Measurements from ENCODE around the gene KCNB1.
A peak's percentile ranks its signal among the peaks of the same experiment; 100 is the strongest.

The KCNB1 gene

GRCh38 chr20:49482621-49483017 is at the start of gene KCNB1:
KCNB1 (minus strand) TSS chr20:49482668; CDS start chr20:49482480, 188 bp downstream.
- Histone ChIP-seq H3K36me3 (ENCODE audit: insufficient read depth, low read length) (no peaks in the 10 kb centered on the region), H3K4me1 (ENCODE audit: insufficient read depth, low read length) (no peaks in the 10 kb centered on the region), H3K9ac (ENCODE audit: low read depth, low read length) (peak within 1 kb of the TSS; percentile 51; the same call in 1 of the 2 replicates), H3K9me3 (ENCODE audit: control insufficient read depth, insufficient read depth, low read length) (no peaks in the 10 kb centered on the region)

GRCh38 chr20:49529470-49529869 is 47.0 kb upstream of the KCNB1 start:
- peaks cover 3% of the 10 kb centered on the region; the same call in 1 of the 2 replicates for H3K36me3 ChIP-seq (ENCODE audit: insufficient read depth, low read length)
- H3K9me3 ChIP-seq (ENCODE audit: control insufficient read depth, insufficient read depth, low read length), result peaks cover 2% of the 10 kb centered on the region; the same call in 1 of the 2 replicates
- H3K9ac ChIP-seq (ENCODE audit: low read depth, low read length), result no peak overlapping the region
- peaks cover 3% of the 10 kb centered on the region; the same call in 1 of the 2 replicates for H3K4me1 ChIP-seq (ENCODE audit: insufficient read depth, low read length)

GRCh38 chr20:49526568-49526967 is 44.1 kb upstream of the KCNB1 start:
- H3K9me3 ChIP-seq (ENCODE audit: control insufficient read depth, insufficient read depth, low read length), result peaks cover 2% of the 10 kb centered on the region; the same call in 1 of the 2 replicates
- H3K9ac ChIP-seq (ENCODE audit: low read depth, low read length), result no peak overlapping the region
- H3K36me3 ChIP-seq (ENCODE audit: insufficient read depth, low read length), result peaks cover 3% of the 10 kb centered on the region; the same call in 1 of the 2 replicates
- H3K4me1 ChIP-seq (ENCODE audit: insufficient read depth, low read length), result peaks cover 3% of the 10 kb centered on the region; the same call in 1 of the 2 replicates

DNA sequence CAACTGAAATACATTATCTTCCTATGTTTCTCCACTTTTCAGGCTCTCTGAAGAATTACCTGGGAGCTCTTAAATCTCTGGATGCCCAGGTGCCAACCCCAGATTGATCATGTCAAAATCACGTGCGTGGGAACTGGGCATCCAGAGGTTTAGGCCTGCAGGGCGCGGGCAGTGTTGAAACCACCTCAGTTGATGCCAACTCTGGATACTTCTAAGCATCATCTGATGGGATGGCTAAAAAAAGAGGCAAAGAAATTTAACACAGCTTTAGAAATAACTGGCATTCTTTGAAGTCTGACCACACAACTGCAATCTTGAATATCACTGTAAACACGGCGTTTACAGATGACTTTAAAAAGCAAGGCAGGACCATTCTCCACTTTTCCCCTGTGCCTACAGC is 43.6 kb upstream of the KCNB1 start:
- Histone ChIP-seq H3K9me3 (ENCODE audit: control insufficient read depth, insufficient read depth, low read length) (peaks cover 2% of the 10 kb centered on the region; the same call in 1 of the 2 replicates), H3K36me3 (ENCODE audit: insufficient read depth, low read length) (peaks cover 3% of the 10 kb centered on the region; the same call in 1 of the 2 replicates), H3K9ac (ENCODE audit: low read depth, low read length) (no peak overlapping the region), H3K4me1 (ENCODE audit: insufficient read depth, low read length) (peaks cover 3% of the 10 kb centered on the region; the same call in 1 of the 2 replicates)

DNA sequence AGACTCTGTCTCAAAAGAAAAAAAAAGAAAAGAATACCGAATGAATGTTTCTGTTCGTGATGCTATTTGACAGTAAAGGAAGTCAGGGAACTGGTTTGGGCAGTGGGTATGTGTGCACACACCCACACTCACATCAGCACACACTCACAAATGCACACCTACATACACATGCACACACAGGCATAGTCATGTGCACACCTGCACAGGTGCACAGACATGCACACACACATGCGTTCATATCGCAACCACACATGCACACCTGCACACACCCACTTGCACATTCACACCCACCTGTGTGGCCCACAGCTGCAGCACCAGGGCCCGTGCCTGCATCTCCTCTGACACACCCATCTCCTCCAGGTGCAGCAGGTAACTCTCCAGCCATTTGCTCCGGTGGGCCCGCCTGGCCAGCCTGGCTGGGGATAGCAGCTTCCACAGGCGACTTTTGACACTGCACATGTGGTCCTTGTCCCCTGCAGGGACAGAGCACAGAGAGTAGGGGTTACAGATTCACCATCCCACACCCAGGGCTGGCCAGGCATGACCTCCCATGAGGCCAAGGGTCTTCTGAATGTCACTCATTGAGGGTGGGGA is 41.4 kb upstream of the KCNB1 start:
- peaks cover 2% of the 10 kb centered on the region; the same call in 1 of the 2 replicates for H3K9me3 ChIP-seq (ENCODE audit: control insufficient read depth, insufficient read depth, low read length)
- peaks cover 3% of the 10 kb centered on the region; the same call in 1 of the 2 replicates for H3K4me1 ChIP-seq (ENCODE audit: insufficient read depth, low read length)
- peaks cover 3% of the 10 kb centered on the region; the same call in 1 of the 2 replicates for H3K36me3 ChIP-seq (ENCODE audit: insufficient read depth, low read length)
- H3K9ac ChIP-seq (ENCODE audit: low read depth, low read length), result no peak overlapping the region

DNA sequence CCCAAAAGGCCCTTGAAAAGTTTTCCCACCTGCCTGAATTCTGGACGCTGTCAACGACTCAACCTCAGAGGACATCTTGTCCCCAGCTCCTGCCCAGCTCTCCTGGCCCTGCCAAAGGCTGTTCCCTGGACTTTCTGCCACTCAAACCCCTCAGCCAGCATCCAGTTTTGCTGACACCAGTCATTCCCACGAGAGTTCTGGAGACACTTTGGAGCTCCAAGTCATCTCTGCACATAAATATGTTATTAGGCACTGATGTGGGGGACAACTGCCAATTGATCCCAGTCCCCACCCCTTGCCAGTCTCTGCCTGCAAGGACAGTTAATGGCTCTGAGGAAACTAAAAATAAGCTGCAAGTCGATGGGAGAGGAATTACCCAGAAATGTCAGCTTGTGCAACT is 38.9 kb upstream of the KCNB1 start:
- peaks cover 3% of the 10 kb centered on the region; the same call in 1 of the 2 replicates for H3K36me3 ChIP-seq (ENCODE audit: insufficient read depth, low read length)
- H3K4me1 ChIP-seq (ENCODE audit: insufficient read depth, low read length), result no peaks in the 10 kb centered on the region
- peaks cover 2% of the 10 kb centered on the region; the same call in 1 of the 2 replicates for H3K9me3 ChIP-seq (ENCODE audit: control insufficient read depth, insufficient read depth, low read length)
- H3K9ac ChIP-seq (ENCODE audit: low read depth, low read length), result no peak overlapping the region

- Histone ChIP-seq H3K4me1 (ENCODE audit: insufficient read depth, low read length) (no peaks in the 10 kb centered on the region), H3K36me3 (ENCODE audit: insufficient read depth, low read length) (no peaks in the 10 kb centered on the region; the same call in 1 of the 2 replicates)
Measured at GRCh38 chr20:49519777-49520359, 37.4 kb upstream of the KCNB1 start.

GRCh38 chr20:49519212-49519712 is 36.8 kb upstream of the KCNB1 start:
- Histone ChIP-seq H3K9me3 (ENCODE audit: control insufficient read depth, insufficient read depth, low read length) (no peaks in the 10 kb centered on the region; the same call in 1 of the 2 replicates), H3K9ac (ENCODE audit: low read depth, low read length) (no peak overlapping the region), H3K4me1 (ENCODE audit: insufficient read depth, low read length) (no peaks in the 10 kb centered on the region), H3K36me3 (ENCODE audit: insufficient read depth, low read length) (no peaks in the 10 kb centered on the region; the same call in 1 of the 2 replicates)

More at GRCh38 chr20:49519777-49520359, 37.4 kb upstream of the KCNB1 start:
- H3K9me3 ChIP-seq (ENCODE audit: control insufficient read depth, insufficient read depth, low read length), result no peaks in the 10 kb centered on the region; the same call in 1 of the 2 replicates
- H3K9ac ChIP-seq (ENCODE audit: low read depth, low read length), result no peak overlapping the region

DNA sequence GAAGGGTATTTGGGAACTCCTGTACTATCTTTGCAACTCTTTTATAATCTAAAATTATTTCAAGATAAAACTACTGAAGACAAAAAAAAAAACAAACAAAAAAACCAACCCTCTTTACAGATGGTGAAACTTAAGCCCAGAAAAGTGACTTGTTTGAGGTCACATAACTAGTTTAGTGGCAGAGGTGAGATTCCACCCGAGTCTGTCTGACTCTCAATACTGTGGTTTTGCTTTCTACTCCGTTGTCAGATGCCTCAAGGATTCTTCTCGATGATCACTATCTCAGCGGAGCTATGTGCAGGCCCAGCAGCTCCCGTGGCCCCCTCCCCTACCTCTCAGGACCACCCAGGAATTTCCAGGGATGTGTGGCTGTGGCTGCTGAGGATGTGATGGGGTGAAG is 36.1 kb upstream of the KCNB1 start:
- no peaks in the 10 kb centered on the region; the same call in 1 of the 2 replicates for H3K36me3 ChIP-seq (ENCODE audit: insufficient read depth, low read length)
- H3K9ac ChIP-seq (ENCODE audit: low read depth, low read length), result no peak overlapping the region
- no peaks in the 10 kb centered on the region for H3K9me3 ChIP-seq (ENCODE audit: control insufficient read depth, insufficient read depth, low read length)
- H3K4me1 ChIP-seq (ENCODE audit: insufficient read depth, low read length), result no peaks in the 10 kb centered on the region

DNA sequence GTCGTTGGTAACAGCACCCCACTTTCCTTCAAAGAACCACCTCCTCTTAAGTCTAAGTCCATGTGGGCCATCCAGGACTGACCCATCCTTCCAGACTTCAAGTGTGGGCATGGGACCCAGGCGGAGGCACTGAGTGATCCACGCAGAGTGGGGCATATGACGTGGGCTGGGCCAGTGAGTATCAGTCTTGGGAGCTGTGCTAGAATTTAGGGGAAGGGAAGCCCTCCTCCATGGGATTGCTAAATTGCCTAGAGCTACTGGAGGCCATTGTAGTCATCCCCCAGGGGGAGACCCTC is 35.3 kb upstream of the KCNB1 start:
- H3K36me3 ChIP-seq (ENCODE audit: insufficient read depth, low read length), result no peaks in the 10 kb centered on the region; the same call in 1 of the 2 replicates
- no peaks in the 10 kb centered on the region for H3K9me3 ChIP-seq (ENCODE audit: control insufficient read depth, insufficient read depth, low read length)
- no peak overlapping the region for H3K9ac ChIP-seq (ENCODE audit: low read depth, low read length)
- H3K4me1 ChIP-seq (ENCODE audit: insufficient read depth, low read length), result no peaks in the 10 kb centered on the region

DNA sequence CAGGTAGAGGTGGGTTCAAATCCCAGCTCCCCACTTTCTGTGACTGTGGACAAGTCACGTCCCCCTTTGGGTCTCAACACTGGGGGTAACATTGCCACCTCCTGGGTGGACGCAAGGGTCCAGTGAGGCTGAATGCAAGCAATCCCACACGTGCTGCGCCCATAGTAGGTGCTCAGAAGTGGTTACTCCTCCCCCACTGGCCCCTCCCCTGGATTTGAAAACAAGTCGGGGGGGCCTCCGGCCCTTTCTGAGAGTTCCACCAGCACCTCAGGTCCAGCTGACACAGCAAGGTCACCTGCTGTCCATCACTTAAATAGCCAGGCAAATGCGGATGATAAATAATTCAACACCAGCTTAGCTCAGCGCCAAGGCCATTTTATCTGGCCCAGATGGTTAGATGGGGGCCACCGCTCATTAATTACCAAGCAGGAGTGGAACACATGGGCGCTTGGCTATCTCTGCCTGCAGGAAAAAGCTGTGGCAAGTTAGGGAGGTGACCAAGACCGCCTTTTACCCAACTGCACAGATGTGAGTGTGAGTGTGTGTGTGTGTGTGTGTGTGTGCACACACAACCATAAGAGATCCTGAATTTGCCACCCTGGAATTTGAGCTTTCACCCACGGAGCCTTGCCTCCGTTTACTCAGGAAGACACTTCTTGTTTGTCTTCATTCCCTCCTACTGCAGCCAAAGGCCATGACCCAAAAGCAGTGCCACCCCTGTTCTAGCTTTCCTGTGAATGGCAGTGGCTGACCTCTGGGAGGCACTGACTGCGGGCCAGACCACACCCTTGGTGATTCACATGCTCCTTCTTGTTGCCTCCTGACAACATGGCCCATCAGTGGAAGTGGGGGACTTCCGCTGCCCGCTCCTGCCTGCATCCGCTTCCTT is 34.7 kb upstream of the KCNB1 start:
- no peak overlapping the region for H3K9ac ChIP-seq (ENCODE audit: low read depth, low read length)
- no peaks in the 10 kb centered on the region for H3K9me3 ChIP-seq (ENCODE audit: control insufficient read depth, insufficient read depth, low read length)
- H3K36me3 ChIP-seq (ENCODE audit: insufficient read depth, low read length), result no peaks in the 10 kb centered on the region
- H3K4me1 ChIP-seq (ENCODE audit: insufficient read depth, low read length), result no peaks in the 10 kb centered on the region

DNA sequence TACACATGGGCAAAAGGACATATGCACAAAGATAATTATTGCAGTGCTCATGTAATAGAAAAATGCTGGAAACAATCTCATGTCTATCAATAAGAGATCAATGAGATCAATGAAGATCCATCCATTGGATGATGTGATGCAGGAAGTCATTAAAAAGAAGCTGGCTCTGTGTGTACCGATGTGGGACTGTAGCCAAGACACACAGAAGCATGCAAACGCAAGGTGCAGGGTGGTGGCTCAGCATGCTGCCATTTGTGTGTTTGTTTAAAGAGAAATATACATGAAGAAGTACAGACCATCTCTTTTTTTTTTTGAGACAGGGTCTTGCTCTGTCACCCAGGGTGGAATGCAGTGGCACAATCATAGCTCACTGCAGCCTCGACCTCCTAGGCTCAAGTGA is 33.1 kb upstream of the KCNB1 start:
- Histone ChIP-seq H3K36me3 (ENCODE audit: insufficient read depth, low read length) (no peaks in the 10 kb centered on the region; the same call in 1 of the 2 replicates), H3K9me3 (ENCODE audit: control insufficient read depth, insufficient read depth, low read length) (no peaks in the 10 kb centered on the region), H3K9ac (ENCODE audit: low read depth, low read length) (no peak overlapping the region), H3K4me1 (ENCODE audit: insufficient read depth, low read length) (no peaks in the 10 kb centered on the region)

- Histone ChIP-seq H3K4me1 (ENCODE audit: insufficient read depth, low read length) (0 out of 2 replicates have a peak, but pooled peaks cover 4% of the 10 kb centered on the region), H3K9me3 (ENCODE audit: control insufficient read depth, insufficient read depth, low read length) (no peaks in the 10 kb centered on the region), H3K9ac (ENCODE audit: low read depth, low read length) (no peak overlapping the region), H3K36me3 (ENCODE audit: insufficient read depth, low read length) (no peaks in the 10 kb centered on the region; the same call in 1 of the 2 replicates)
Measured at GRCh38 chr20:49513517-49513916, 31.0 kb upstream of the KCNB1 start.

DNA sequence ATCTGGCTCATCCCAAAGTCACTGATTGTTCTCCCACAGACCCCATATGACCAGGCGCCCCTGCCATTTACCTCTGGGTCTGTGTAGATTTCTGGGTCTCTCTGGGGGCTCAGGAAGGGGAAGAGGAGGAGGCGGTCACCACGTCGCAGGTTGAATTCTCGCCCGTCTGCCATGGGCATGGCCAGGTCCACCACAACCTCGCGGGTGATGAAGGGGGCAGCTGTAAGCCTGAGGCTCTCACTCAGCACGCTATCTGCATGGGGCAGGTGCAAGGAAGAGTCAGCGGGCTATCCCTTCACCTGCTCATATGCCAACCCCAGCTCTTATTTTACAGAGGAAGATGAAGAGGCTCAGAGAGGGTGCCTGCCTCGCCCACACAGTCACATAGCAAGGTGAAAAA is 30.5 kb upstream of the KCNB1 start:
- Histone ChIP-seq H3K4me1 (ENCODE audit: insufficient read depth, low read length) (0 out of 2 replicates have a peak, but pooled peaks cover 7% of the 10 kb centered on the region), H3K9me3 (ENCODE audit: control insufficient read depth, insufficient read depth, low read length) (no peaks in the 10 kb centered on the region), H3K9ac (ENCODE audit: low read depth, low read length) (no peak overlapping the region), H3K36me3 (ENCODE audit: insufficient read depth, low read length) (no peaks in the 10 kb centered on the region; the same call in 1 of the 2 replicates)

Measured in ES-I3 (cell line).